ENCODE results near the gene MRPL27.

Gene MRPL27

DNA sequence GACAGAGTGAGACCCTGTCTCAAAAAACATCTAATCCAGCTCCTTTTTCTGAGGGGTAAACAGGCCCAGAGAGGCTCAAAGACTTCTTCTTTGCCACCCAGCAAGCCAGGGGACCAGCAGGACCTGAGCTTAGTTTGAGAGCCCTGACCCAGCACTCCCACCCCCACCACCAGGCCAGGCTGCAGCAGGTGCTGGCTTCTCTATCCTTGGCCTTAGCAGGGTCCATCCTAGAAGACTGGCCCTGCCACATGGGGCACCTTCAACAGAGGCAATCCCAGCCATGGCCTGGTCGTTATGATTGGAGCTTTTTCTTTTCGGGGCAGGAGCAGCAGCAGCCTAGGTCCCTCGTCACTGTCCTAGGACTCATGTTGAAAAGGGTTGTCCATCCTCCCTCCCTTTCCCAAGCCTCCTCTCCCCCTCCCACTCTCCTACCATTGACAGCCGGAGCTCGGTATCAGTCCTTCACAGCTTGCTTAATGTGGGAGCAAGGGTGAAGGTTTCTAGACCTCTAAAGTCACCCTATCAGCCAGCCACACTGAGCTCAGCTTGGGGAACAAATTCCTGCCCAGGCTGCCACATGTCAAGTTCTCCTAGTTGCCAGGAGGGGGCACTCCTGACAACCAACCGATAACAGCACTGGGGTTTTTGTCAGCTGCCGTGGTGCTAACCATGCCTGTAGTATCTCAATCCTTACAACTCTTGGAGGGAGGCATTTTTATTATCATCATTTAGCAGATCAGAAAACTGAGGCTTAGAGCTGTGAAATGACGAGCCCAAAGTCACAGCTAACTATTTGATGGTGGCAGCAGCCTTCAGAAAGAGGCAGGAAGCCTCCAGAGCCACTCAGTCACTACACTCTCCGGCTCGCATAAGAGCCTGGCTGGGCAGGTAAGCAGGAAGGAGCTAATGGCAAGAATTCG lies 11.2 kb downstream of the MRPL27 start:
- H3K4me3 ChIP-seq (ENCODE audit: low read length in 2 of 2), result no peak overlapping the region
- H4K91ac ChIP-seq (ENCODE audit: low read depth, low read length, poor library complexity), result no peak overlapping the region
- peaks cover 20 to 35% of the 10 kb centered on the region in 2 donors for H3K4me1 ChIP-seq (ENCODE audit: control insufficient read depth in 2 of 2, insufficient read depth in 1 of 2, low read depth in 1 of 2, low read length in 2 of 2)
- H2BK15ac ChIP-seq (ENCODE audit: low read length), result no peak overlapping the region
- H3K14ac ChIP-seq (ENCODE audit: low read length), result no peak overlapping the region
- no peak overlapping the region for H3K27ac ChIP-seq (replicated peaks; ENCODE audit: low read length)
- DNase-seq (ENCODE audit: low spot score), result no peak
- no peak overlapping the region for H2BK120ac ChIP-seq (ENCODE audit: low read depth, low read length)
- no peak overlapping the region for H2AK5ac ChIP-seq (ENCODE audit: low read depth, low read length)
- WGBS, 2 donors (ENCODE audit: extremely low coverage in 2 of 2, insufficient read length in 2 of 2, insufficient replicate concordance in 1 of 2), result no CpG with 5 or more reads among the region's 11 CpGs
- H4K8ac ChIP-seq (ENCODE audit: low read depth, low read length), result no peak overlapping the region
- no peak overlapping the region for H3K23ac ChIP-seq (ENCODE audit: low read depth, low read length, poor library complexity)
- H3K9me3 ChIP-seq (replicated peaks in 1 of 2; ENCODE audit: control insufficient read depth in 2 of 2, insufficient read depth in 1 of 2, low read depth in 1 of 2, low read length in 2 of 2), result no peaks in the 10 kb centered on the region
- no peak overlapping the region for H2BK12ac ChIP-seq (ENCODE audit: low read length)
- H2AFZ ChIP-seq (ENCODE audit: low read length), result no peak overlapping the region
- peak overlapping the region; percentile 1 for H3K9ac ChIP-seq (ENCODE audit: low read depth, low read length, poor library complexity)
- peaks cover 27 to 58% of the 10 kb centered on the region in 2 donors for H3K36me3 ChIP-seq (replicated peaks in 1 of 2; ENCODE audit: control insufficient read depth in 2 of 2, insufficient read depth in 2 of 2, low read length in 2 of 2)
- peak overlapping the region; percentile 26 for H3K4ac ChIP-seq (ENCODE audit: low read length)
- H3K4me2 ChIP-seq (ENCODE audit: insufficient read depth, low read length, poor library complexity, severe bottlenecking), result no peak overlapping the region
- H3K27me3 ChIP-seq (ENCODE audit: control insufficient read depth in 3 of 3, insufficient read depth in 3 of 3, low read depth in 1 of 3, low read length in 3 of 3), result no peaks in the 10 kb centered on the region
- peak overlapping the region; percentile 52 for H3K18ac ChIP-seq (ENCODE audit: low read length)
- peaks cover 7% of the 10 kb centered on the region for H3K79me1 ChIP-seq (ENCODE audit: low read depth, low read length)
- H2BK5ac ChIP-seq (ENCODE audit: low read length), result no peak overlapping the region

DNA sequence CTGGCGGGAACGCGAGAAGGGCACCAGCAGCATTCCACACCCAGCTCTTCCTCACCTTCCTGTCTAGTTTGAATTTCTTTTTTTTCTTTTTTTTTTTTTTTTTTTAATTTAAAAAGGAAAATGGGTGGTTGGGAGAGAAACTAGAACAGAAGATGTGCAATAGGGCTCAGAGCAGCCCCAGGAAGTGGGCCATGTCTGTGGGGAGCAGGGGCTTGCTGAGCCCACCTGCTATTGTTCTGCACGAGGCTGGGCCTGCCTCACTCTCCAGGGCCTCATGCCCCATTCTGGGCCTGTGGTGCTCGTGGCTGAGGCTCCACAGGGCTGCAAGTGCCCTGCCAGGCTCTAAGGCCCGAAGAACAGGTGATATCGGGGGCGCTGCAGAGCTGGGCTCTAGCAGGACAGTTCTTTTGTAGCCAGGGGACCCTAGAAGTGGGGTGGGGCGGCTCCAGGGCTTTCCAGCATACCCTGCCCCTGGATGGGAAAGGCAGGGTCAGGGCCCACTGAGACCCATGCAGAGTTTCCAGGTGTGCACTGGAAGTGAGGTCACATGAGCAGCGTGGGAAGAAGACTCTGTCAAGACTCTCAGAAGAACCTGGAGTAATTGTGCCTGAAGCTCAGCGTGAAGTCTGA lies 12.4 kb downstream of the MRPL27 start:
- Histone ChIP-seq H2BK5ac (ENCODE audit: low read length) (no peak overlapping the region), H3K27me3 (ENCODE audit: control insufficient read depth in 3 of 3, insufficient read depth in 3 of 3, low read depth in 1 of 3, low read length in 3 of 3) (no peaks in the 10 kb centered on the region), H3K23ac (ENCODE audit: low read depth, low read length, poor library complexity) (no peak overlapping the region), H4K91ac (ENCODE audit: low read depth, low read length, poor library complexity) (no peak overlapping the region), H3K4me1 (ENCODE audit: control insufficient read depth in 2 of 2, insufficient read depth in 1 of 2, low read depth in 1 of 2, low read length in 2 of 2) (peaks cover 20 to 32% of the 10 kb centered on the region in 2 donors), H3K9ac (ENCODE audit: low read depth, low read length, poor library complexity) (no peak overlapping the region), H3K27ac (replicated peaks; ENCODE audit: low read length) (no peak overlapping the region), H3K18ac (ENCODE audit: low read length) (no peak overlapping the region), H2BK120ac (ENCODE audit: low read depth, low read length) (no peak overlapping the region), H3K9me3 (replicated peaks in 1 of 2; ENCODE audit: control insufficient read depth in 2 of 2, insufficient read depth in 1 of 2, low read depth in 1 of 2, low read length in 2 of 2) (no peaks in the 10 kb centered on the region), H3K79me1 (ENCODE audit: low read depth, low read length) (peaks cover 12% of the 10 kb centered on the region), H3K4me2 (ENCODE audit: insufficient read depth, low read length, poor library complexity, severe bottlenecking) (no peak overlapping the region), H2BK15ac (ENCODE audit: low read length) (no peak overlapping the region), H4K8ac (ENCODE audit: low read depth, low read length) (no peak overlapping the region), H3K36me3 (replicated peaks in 1 of 2; ENCODE audit: control insufficient read depth in 2 of 2, insufficient read depth in 2 of 2, low read length in 2 of 2) (peaks cover 34 to 58% of the 10 kb centered on the region in 2 donors), H3K4ac (ENCODE audit: low read length) (no peak overlapping the region), H2BK12ac (ENCODE audit: low read length) (no peak overlapping the region), H3K4me3 (ENCODE audit: low read length in 2 of 2) (no peak overlapping the region), H3K14ac (ENCODE audit: low read length) (no peak overlapping the region), H2AK5ac (ENCODE audit: low read depth, low read length) (no peak overlapping the region), H2AFZ (ENCODE audit: low read length) (no peak overlapping the region)
- no peak for DNase-seq (ENCODE audit: low spot score)
- no CpG with 5 or more reads among the region's 11 CpGs for WGBS, 2 donors (ENCODE audit: extremely low coverage in 2 of 2, insufficient read length in 2 of 2, insufficient replicate concordance in 1 of 2)

DNA sequence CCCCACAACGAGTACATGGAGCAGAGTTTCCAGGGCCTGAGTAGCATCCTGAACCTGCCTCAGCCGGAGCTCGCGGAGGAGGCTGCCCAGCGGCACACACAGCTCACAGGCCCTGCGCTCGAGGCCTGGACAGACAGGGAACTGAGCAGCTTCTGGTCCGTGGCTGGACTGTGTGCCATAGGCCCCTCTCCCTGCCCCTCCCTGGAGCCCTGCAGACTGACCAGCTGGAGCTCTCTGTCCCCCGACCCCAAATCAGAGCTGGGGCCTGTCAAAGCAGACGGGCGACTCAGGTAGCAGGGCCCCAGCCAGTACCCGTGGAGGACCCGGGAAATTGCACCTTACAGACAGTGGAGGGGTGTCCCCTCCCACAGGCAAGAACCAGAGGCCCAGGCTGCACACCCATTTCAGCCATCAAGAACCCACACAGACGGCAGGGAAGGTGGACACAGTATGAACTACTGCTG lies 13.0 kb downstream of the MRPL27 start:
- Histone ChIP-seq H4K8ac (ENCODE audit: low read depth, low read length) (no peak overlapping the region), H3K27me3 (ENCODE audit: control insufficient read depth in 3 of 3, insufficient read depth in 3 of 3, low read depth in 1 of 3, low read length in 3 of 3) (no peaks in the 10 kb centered on the region), H2BK120ac (ENCODE audit: low read depth, low read length) (no peak overlapping the region), H2AFZ (ENCODE audit: low read length) (no peak overlapping the region), H3K27ac (replicated peaks; ENCODE audit: low read length) (no peak overlapping the region), H3K14ac (ENCODE audit: low read length) (no peak overlapping the region), H2AK5ac (ENCODE audit: low read depth, low read length) (no peak overlapping the region), H4K91ac (ENCODE audit: low read depth, low read length, poor library complexity) (no peak overlapping the region), H2BK15ac (ENCODE audit: low read length) (no peak overlapping the region), H2BK12ac (ENCODE audit: low read length) (no peak overlapping the region), H3K9me3 (replicated peaks in 1 of 2; ENCODE audit: control insufficient read depth in 2 of 2, insufficient read depth in 1 of 2, low read depth in 1 of 2, low read length in 2 of 2) (no peaks in the 10 kb centered on the region), H3K36me3 (replicated peaks in 1 of 2; ENCODE audit: control insufficient read depth in 2 of 2, insufficient read depth in 2 of 2, low read length in 2 of 2) (peaks cover 40 to 60% of the 10 kb centered on the region in 2 donors), H3K4ac (ENCODE audit: low read length) (no peak overlapping the region), H3K4me3 (ENCODE audit: low read length in 2 of 2) (no peak overlapping the region), H3K4me2 (ENCODE audit: insufficient read depth, low read length, poor library complexity, severe bottlenecking) (no peak overlapping the region), H3K9ac (ENCODE audit: low read depth, low read length, poor library complexity) (no peak overlapping the region), H3K23ac (ENCODE audit: low read depth, low read length, poor library complexity) (no peak overlapping the region), H3K18ac (ENCODE audit: low read length) (no peak overlapping the region), H3K4me1 (ENCODE audit: control insufficient read depth in 2 of 2, insufficient read depth in 1 of 2, low read depth in 1 of 2, low read length in 2 of 2) (peaks cover 20 to 26% of the 10 kb centered on the region in 2 donors), H2BK5ac (ENCODE audit: low read length) (no peak overlapping the region), H3K79me1 (ENCODE audit: low read depth, low read length) (peaks cover 12% of the 10 kb centered on the region)
- no peak for DNase-seq (ENCODE audit: low spot score)
- WGBS, 2 donors (ENCODE audit: extremely low coverage in 2 of 2, insufficient read length in 2 of 2, insufficient replicate concordance in 1 of 2), result no CpG with 5 or more reads among the region's 14 CpGs

Measured in neuronal stem cell (in vitro differentiated cells).